GM12892 (cell line): ENCODE data around the gene TRIM54.

Source experiments
- POLR2A ChIP-seq: IDR thresholded peaks from 2 replicates; pipeline ENCODE4 v1.6.1; 2011; ENCODE audit warnings: low read depth, low read length, control low read depth
- POLR2AphosphoS5 ChIP-seq: IDR thresholded peaks from 2 replicates; pipeline ENCODE4 v1.6.1; 2011; ENCODE audit warnings: low read depth, low read length, control low read depth
- TAF1 ChIP-seq: IDR thresholded peaks from 2 replicates; pipeline ENCODE4 v1.6.1; 2011; ENCODE audit warnings: low read depth, mild to moderate bottlenecking, control low read depth, low read length, borderline replicate concordance

GRCh38 chr2:27278010-27278409 lies 4.2 kb upstream of the TRIM54 start:
- TF ChIP-seq POLR2A: no peak
- no peak for TF ChIP-seq POLR2AphosphoS5
- no peak for TF ChIP-seq TAF1
